ENCODE results near the gene PPP6R2.
"Not testable (repeated sequence)": the region's sequence is repeated elsewhere in the genome, so short reads cannot be mapped to it uniquely, and the experiment has no call there.

PPP6R2 gene

GRCh38 chr22:50319503-50319951, 23.6 kb upstream of the PPP6R2 start:
- DNase-seq = no peak

GRCh38 chr22:50320116-50320515, 23.0 kb upstream of the PPP6R2 start:
- no peak for DNase-seq

GRCh38 chr22:50320671-50321325, 22.3 kb upstream of the PPP6R2 start:
- no peak for DNase-seq

DNA sequence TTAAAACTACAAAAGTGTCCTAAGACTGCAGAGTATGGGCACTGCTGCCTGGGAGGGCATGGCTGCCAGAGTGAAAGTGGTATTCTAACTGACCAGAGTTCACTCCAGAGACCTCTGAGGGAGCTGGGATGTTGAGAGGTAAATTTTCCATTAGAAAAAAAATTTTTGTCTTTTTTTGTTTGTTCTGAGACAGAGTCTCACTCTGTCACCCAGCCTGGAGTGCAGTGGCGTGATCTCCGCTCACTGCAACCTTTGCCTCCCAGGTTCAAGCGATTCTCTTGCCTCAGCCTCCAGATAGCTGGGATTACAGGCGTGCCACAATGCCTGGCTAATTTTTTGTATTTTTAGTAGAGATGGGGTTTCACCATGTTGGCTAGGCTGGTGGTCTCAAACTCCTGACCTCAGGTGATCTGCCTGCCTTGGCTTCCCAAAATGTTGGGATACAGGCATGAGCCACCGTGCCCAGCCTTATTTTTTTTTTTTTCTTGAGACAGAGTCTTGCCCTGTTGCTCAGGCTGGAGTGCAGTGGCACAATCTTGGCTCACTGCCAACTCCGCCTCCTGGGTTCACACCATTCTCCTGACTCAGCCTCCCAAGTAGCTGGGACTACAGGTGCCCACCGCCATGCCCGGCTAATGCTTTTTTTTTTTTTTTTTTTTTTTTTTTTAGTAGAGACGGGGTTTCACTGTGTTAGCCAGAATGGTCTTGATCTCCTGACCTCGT, 20.6 kb upstream of the PPP6R2 start:
- not testable (repeated sequence) for DNase-seq

DNA sequence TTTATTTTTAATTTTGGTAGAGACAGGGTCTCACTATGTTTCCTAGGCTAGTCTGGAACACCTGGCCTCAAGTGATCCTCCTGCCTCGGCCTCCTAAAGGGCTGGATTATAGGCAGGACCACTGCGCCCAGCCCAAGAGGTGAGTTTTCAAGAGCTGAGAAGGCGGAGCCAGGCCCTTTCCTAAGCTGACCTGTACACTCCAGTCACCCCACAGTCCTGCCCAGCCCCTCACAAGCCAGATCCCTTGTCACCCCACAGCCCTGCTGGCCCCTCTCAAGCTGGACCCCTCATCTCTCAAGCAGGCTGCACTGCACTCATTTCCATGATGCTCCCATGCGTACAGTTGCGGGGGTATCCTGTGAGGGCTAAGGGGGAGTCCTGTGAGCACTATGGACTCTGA, 19.2 kb upstream of the PPP6R2 start:
- no peak for DNase-seq

- peak; percentile 1 for DNase-seq
Measured at GRCh38 chr22:50325444-50326224, 17.5 kb upstream of the PPP6R2 start.

DNA sequence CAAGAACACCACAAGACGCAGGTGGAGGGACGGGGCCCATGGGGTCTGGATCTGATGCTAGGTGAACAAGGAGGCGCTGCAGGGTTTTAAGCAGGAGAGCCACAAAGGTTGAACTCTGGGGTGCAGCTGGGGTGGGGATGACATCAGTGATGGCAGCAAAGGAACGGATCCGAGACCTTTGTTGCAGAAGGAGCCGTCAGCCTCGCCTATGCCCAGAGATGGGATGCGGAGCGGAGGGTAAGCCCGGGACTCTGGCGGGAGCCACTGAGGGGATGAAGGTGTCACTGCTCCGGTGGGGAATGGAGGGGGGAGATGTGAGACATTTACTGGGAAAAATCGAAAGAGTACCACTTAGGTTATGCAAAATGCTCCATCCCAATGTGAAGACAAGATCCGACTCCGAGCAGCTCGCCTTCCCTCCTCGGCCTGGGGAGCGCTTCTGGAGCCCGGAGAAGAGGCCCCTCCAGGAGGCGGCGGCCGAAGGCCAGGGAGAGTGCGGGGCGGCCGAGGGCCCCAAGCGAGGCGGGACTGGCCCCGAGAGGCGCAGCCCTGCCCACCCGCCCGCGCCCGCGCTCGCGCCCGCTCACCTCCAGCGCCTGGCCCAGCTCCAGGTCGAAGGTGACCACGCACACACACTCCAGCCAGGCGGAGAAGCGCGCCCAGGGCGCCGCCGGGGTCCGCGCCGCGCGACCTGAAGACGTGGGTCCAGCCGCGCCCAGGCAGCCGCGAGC, 16.7 kb upstream of the PPP6R2 start:
- DNase-seq = no peak

- peak; percentile 58 for DNase-seq
Measured at GRCh38 chr22:50326956-50327710, 16.0 kb upstream of the PPP6R2 start, which contains the start of gene DENND6B. TSS of gene DENND6B (minus strand) at chr22:50327012. CDS start at chr22:50326988, 24 bp downstream.

GRCh38 chr22:50327711-50328019, 15.5 kb upstream of the PPP6R2 start:
- DNase-seq = no peak

GRCh38 chr22:50329236-50329635, 13.9 kb upstream of the PPP6R2 start:
- DNase-seq = peak; percentile 33

DNA sequence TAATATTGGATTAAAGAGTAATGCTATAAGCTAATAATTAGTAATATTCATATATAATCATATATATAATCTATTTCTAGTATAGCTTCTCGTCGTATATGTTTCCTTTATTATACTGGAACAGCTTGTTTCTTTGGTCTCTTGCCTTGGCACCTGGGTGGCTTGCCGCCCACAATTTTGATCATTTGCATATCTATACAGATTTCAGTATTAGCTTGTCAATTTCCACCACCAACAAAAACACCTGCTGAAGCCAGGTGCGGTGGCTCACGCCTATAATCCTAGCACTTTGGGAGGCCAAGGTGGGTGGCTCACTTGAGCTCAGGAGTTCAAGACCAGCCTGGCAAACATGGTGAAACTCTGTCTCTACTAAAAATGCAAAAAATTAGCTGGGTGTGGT, 8.7 kb upstream of the PPP6R2 start:
- DNase-seq = not testable (repeated sequence)

GRCh38 chr22:50337262-50338041, 5.7 kb upstream of the PPP6R2 start:
- no peak for DNase-seq

DNA sequence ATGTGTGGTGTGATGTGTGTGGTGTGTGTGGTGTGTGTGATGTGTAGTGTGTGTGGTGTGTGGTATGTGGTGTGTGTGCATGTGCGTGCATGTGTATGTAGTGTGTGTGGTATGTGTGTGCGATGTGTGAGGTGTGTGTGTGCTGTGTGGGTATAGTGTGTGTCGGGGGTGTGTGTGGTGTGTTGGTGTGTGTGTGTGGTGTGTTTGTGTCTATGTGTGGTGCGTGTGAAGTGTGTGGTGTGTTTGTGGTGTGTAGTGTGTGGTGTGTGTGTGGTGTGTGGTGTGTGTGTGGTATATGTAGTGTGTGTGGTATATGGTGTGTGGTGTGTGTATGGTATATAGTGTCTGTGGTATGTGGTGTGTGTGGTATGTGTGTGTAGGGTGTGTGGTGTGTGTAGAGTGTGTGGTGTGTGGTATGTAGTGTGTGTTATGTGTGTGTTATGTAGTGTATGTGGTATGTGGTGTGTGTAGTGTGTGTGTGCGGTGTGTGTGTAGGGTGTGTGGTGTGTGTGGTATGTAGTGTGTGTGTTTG, 5.0 kb upstream of the PPP6R2 start:
- no peak for DNase-seq

DNA sequence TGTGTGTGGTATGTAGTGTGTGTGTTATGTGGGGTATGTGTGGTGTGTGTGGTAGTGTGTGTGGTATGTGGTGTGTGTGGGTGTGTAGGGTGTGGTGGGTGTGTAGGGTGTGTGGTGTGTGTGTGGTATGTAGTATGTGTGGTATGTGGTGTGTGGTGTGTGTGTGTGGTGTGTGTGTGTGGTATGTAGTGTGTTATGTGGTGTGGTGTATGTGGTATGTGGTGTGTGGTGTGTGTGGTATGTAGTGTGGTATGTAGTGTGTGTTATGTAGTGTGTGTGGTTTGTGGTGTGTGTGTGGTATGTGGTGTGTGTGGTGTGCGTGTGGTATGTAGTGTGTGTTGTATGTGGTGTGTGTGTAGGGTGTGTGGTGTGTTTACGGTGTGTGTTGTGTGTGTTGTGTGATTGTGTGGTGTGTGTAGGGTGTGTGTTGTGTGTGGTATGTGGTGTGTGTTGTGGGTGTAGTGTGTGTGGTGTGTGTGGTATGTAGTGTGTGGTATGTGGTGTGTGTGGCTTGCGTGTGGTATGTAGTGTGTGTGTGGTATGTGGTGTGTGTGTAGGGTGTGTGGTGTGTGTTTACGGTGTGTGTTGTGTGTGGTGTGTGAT, 4.2 kb upstream of the PPP6R2 start:
- no peak for DNase-seq

- DNase-seq = no peak
Measured at GRCh38 chr22:50339945-50340879, 2.9 kb upstream of the PPP6R2 start.

DNA sequence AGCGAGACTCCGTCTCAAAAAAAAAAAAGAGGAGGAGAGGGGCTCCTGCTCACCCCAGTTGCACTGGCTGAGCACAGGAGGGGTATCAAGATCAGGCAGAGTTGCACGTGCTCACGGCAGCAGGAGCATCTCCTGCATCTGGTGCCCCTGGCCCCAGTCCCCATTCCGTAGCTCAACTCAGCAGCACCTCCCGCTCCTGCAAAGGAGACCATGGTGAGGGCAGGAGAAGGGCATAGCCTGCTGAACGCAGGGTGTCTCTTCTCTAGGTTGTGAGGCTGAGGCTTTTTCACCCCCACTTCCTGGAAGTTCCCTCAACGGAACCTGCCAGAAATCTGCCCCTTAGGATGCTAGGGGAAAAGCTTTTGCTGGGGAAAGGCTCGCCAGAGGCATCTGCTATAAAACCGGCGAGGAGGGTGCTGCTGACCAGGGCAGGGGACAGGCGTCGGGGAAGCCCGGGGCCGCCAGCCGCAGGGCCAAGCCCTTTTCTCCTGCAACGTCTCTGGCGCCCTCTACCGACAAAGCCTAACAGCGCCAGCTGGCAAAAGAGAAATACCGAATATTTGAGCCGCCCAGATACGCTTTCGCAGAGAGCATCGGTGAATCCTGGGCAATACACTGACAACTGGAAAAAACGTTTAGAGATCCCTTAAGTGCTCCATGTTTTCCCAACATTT, 1.0 kb upstream of the PPP6R2 start:
- peak; percentile 86 for DNase-seq

GRCh38 chr22:50343541-50343935, 411 bp downstream of the PPP6R2 start:
- DNase-seq = no peak

GRCh38 chr22:50346470-50346869, 3.3 kb downstream of the PPP6R2 start:
- no peak for DNase-seq

- DNase-seq = no peak
Measured at GRCh38 chr22:50347157-50347556, 4.0 kb downstream of the PPP6R2 start.
